GM19397 (cell line): ENCODE results near the gene PEX11G.
"Not testable (repeated sequence)": the region's sequence is repeated elsewhere in the genome, so short reads cannot be mapped to it uniquely, and the experiment has no call there.

ENCODE experiments used
- ATAC-seq: cut with Tn5 transposase; IDR thresholded peaks from one replicate; pipeline ENCODE4 v1.9.1; 2021; ENCODE audit warnings: mild to moderate bottlenecking, moderate library complexity; ENCODE audit not compliant: unreplicated experiment

Gene PEX11G

GRCh38 chr19:7441468-7442146 is 47.2 kb downstream of the PEX11G start:
- no peak for ATAC-seq

GRCh38 chr19:7440188-7440975 is 48.5 kb downstream of the PEX11G start:
- ATAC-seq: no peak

- no peak for ATAC-seq
Observed at GRCh38 chr19:7435586-7435985, 53.2 kb downstream of the PEX11G start.

- ATAC-seq: no peak
Observed at GRCh38 chr19:7434391-7434790, 54.4 kb downstream of the PEX11G start.

GRCh38 chr19:7433456-7433855 is 55.4 kb downstream of the PEX11G start:
- ATAC-seq: not testable (repeated sequence)

- no peak for ATAC-seq
Observed at GRCh38 chr19:7429638-7430282, 59.1 kb downstream of the PEX11G start.

GRCh38 chr19:7428651-7429113 is 60.2 kb downstream of the PEX11G start:
- no peak for ATAC-seq

GRCh38 chr19:7427944-7428343 is 60.9 kb downstream of the PEX11G start:
- ATAC-seq: no peak

GRCh38 chr19:7426986-7427385 is 61.8 kb downstream of the PEX11G start:
- no peak for ATAC-seq
